NOMO-1 treated with dmso at 0.1 percent for 144 hours (cell line): Measurements from ENCODE around the gene CCPG1.
"Not testable (repeated sequence)": the region's sequence is repeated elsewhere in the genome, so short reads cannot be mapped to it uniquely, and the experiment has no call there.

ENCODE experiments used
- DNase-seq: peaks from one replicate; lab custom pipeline; 2025; ENCODE audit not compliant: unreplicated experiment; lab: John Stamatoyannopoulos, UW

CCPG1 gene, protein sequence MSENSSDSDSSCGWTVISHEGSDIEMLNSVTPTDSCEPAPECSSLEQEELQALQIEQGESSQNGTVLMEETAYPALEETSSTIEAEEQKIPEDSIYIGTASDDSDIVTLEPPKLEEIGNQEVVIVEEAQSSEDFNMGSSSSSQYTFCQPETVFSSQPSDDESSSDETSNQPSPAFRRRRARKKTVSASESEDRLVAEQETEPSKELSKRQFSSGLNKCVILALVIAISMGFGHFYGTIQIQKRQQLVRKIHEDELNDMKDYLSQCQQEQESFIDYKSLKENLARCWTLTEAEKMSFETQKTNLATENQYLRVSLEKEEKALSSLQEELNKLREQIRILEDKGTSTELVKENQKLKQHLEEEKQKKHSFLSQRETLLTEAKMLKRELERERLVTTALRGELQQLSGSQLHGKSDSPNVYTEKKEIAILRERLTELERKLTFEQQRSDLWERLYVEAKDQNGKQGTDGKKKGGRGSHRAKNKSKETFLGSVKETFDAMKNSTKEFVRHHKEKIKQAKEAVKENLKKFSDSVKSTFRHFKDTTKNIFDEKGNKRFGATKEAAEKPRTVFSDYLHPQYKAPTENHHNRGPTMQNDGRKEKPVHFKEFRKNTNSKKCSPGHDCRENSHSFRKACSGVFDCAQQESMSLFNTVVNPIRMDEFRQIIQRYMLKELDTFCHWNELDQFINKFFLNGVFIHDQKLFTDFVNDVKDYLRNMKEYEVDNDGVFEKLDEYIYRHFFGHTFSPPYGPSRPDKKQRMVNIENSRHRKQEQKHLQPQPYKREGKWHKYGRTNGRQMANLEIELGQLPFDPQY

GRCh38 chr15:55408012-55408928 lies at the start of gene CCPG1, which contains the start of gene PIERCE2:
Gene CCPG1 (minus strand): TSS chr15:55408359. CDS start chr15:55389424, 18,935 bp downstream.
Gene PIERCE2 (plus strand): TSS chr15:55408495. CDS start chr15:55408769, 274 bp downstream.
- peak; percentile 87 for DNase-seq

DNA sequence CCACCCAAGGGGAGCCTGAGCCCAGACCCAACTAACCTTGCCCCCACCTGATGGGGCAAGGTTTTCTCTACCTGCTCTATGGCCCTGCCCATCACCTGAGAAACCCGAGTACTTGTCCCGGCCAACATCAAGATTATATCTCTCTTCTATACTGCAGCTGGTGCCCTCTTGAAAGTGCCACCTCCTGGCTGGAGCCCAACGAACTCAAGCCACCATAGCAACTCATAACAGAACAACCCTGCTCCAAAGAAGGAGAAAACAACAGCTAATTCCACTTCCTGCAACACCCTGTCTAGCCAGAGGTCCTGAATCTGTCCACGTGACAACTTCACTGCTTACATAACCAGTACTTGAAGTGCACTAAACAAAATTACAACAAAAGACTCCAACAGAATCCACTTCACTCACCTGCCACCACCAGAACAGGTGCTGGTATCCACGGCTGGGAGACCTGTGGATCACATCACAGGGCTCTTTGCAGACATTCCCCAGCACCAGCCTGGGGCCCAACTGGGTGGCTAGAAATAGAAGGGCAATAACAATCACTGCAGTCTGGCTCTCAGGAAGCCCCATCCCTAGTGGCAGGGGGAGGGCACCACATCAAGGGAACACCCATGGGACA lies 49.4 kb upstream of the CCPG1 start:
- no peak for DNase-seq

GRCh38 chr15:55447030-55447394 lies 38.9 kb upstream of the CCPG1 start:
- DNase-seq = not testable (repeated sequence)

GRCh38 chr15:55446379-55447029 lies 38.3 kb upstream of the CCPG1 start:
- DNase-seq = not testable (repeated sequence)

DNA sequence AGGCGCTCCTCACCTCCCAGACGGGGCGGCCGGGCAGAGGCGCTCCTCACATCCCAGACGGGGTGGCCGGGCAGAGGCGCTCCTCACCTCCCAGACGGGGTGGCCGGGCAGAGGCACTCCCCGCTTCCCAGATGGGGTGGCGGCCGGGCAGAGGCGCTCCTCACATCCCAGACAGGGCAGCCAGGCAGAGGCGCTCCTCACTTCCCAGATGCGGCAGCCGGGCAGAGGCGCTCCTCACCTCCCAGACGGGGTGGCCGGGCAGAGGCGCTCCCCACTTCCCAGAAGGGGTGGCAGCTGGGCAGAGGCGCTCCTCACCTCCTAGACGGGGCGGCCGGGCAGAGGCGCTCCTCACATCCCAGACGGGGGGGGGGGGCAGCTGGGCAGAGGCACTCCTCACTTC lies 37.8 kb upstream of the CCPG1 start:
- DNase-seq = not testable (repeated sequence)

GRCh38 chr15:55443141-55443540 lies 35.0 kb upstream of the CCPG1 start:
- DNase-seq = not testable (repeated sequence)

GRCh38 chr15:55434989-55435825 lies 27.0 kb upstream of the CCPG1 start:
- DNase-seq = no peak

- no peak for DNase-seq
Measured at GRCh38 chr15:55422089-55422488, 13.9 kb upstream of the CCPG1 start.

GRCh38 chr15:55420171-55420866 lies 12.2 kb upstream of the CCPG1 start:
- peak; percentile 8 for DNase-seq

DNA sequence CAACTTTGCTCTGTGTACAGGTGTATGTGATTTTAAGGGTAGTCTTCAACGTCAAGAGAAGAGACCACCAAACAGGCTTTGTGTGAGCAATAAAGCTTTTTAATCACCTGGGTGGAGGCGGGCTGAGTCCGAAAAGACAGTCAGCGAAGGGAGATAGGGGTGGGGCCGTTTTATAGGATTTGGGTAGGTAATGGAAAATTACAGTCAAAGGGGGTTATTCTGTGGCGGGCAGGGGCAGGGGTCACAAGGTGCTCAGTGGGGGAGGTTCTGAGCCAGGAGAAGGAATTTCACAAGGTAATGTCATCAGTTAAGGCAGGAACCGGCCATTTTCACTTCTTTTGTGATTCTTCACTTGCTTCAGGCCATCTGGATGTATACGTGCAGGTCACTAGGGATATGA lies 9.5 kb upstream of the CCPG1 start:
- not testable (repeated sequence) for DNase-seq

DNA sequence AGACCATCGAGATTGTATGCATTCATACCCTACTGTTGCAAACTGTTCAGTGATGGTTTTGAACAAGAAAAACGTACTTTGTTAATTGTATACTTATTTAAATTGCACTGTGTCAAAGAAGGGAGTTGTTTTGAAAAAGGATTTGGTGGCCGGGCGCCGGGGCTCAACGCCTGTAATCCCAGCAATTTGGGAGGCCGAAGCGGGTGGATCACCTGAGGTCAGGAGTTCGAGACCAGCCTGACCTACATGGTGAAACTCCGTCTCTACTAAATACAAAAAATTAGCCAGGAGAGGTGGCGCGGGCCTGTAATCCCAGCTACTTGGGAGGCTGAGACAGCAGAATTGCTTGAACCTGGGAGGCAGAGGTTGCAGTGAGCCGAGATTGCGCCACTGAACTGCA lies 817 bp upstream of the CCPG1 start:
- not testable (repeated sequence) for DNase-seq

- no peak for DNase-seq
Measured at GRCh38 chr15:55407498-55408011, 604 bp downstream of the CCPG1 start.

GRCh38 chr15:55403531-55403930 lies 4.6 kb downstream of the CCPG1 start:
- DNase-seq = peak; percentile 80

- DNase-seq = no peak
Measured at GRCh38 chr15:55402707-55403106, 5.5 kb downstream of the CCPG1 start.

DNA sequence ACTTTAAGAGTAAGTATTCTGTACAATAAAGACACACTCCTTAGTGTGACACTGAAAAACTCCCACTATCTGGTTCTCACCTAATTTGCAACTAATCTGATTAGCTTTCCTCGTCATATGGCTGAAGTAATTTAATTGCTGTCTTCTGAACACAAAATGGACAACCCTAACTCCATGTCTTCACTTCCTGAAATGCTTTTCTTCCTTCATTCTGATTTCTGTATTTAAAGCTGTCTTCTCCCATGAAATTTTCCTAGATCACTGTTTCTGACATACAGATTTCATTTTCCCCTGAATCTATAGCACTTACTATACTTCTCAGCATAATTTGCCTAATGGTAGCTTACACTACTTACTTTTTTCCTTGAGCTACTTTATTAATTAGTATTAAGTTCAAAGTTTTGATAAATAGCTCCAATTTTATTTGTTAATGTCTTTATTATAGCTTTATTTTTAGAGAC lies 6.3 kb downstream of the CCPG1 start:
- no peak for DNase-seq

GRCh38 chr15:55400050-55400449 lies 8.1 kb downstream of the CCPG1 start:
- DNase-seq = not testable (repeated sequence)

GRCh38 chr15:55398243-55398642 lies 9.9 kb downstream of the CCPG1 start:
- no peak for DNase-seq

DNA sequence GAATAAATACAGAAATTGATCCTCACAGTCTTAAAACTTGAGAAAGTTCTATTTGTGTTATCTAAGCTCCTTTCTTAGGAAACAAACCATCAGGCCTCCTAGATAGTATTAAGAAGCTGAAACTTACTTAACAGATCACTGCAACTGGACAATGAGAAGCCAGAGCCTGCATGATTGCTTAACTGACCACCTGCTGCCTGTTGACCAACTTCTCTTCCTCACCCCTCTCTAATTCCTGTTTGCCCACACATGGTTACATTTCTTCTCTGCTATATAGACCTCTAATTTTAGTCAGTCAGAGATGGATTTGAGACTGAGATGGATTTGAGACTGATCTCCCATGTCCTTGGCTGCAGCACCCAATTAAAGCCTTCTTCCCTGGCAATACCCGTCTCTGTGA lies 13.5 kb downstream of the CCPG1 start:
- peak; percentile 27 for DNase-seq
